Naive B cell (primary cell): Measurements from ENCODE around the gene COL27A1. TPM values are rescaled to one million over a fixed set of nuclear protein-coding genes. Genes with fewer than 3 reads are reported as not detected.
A peak's percentile ranks its signal among the peaks of the same experiment; 100 is the strongest.

Experiments used
- ATAC-seq, 2 donors: fragments of 150-1000 bp; cut with Tn5 transposase; 2 replicates each; pipeline ENCODE4 v1.10.0; 2021; ENCODE audit warnings: low read depth in 2 of 2, mild to moderate bottlenecking in 2 of 2, moderate library complexity in 2 of 2
- DNase-seq: peaks from one replicate; pipeline ENCODE4 v3.0.0; 2022
- H3K27ac Mint-ChIP-seq, 6 donors: one replicate each; pipeline ENCODE4 v1.8.0; 2020 to 2022; ENCODE audit warnings: mild to moderate bottlenecking in 6 of 6, mixed read lengths in 6 of 6, moderate library complexity in 5 of 6, inconsistent platforms in 2 of 6
- H3K27me3 Mint-ChIP-seq, 3 donors: one replicate each; pipeline ENCODE4 v1.8.0; 2021 to 2022; ENCODE audit warnings: mixed read lengths in 3 of 3, mild to moderate bottlenecking in 1 of 3
- H3K36me3 Mint-ChIP-seq, 2 donors: one replicate each; pipeline ENCODE4 v1.8.0; 2020 to 2022; ENCODE audit warnings: mixed read lengths in 2 of 2, inconsistent platforms in 1 of 2, mild to moderate bottlenecking in 1 of 2
- H3K4me1 Mint-ChIP-seq, 3 donors: one replicate each; pipeline ENCODE4 v1.8.0; 2020 to 2022; ENCODE audit warnings: mixed read lengths in 3 of 3, inconsistent platforms in 1 of 3, mild to moderate bottlenecking in 1 of 3, moderate library complexity in 1 of 3
- H3K4me3 Mint-ChIP-seq, 8 donors: one replicate each; pipeline ENCODE4 v1.8.0; 2020 to 2022; ENCODE audit warnings: mild to moderate bottlenecking in 8 of 8, mixed read lengths in 8 of 8, moderate library complexity in 8 of 8, inconsistent platforms in 2 of 8
- H3K9me3 Mint-ChIP-seq, 7 donors: one replicate each; pipeline ENCODE4 v1.8.0; 2020 to 2022; ENCODE audit warnings: mixed read lengths in 7 of 7, mild to moderate bottlenecking in 5 of 7, inconsistent platforms in 2 of 7, moderate library complexity in 1 of 7
- polyA plus RNA-seq, 6 donors: library from polyadenylated mRNA; unstranded; fragments of 300-500 nt; fragmentation: Illumina TruSeq; gene quantifications; one replicate each; pipeline ENCODE4 v1.2.3, GENCODE V29; 2021; ENCODE audit warnings: low read depth in 6 of 6

The COL27A1 gene
- polyA plus RNA-seq, 6 donors from 2014 or later = 0.04 TPM; not detected in 5

GRCh38 chr9:114141553-114142402 lies 13.6 kb upstream of the COL27A1 start:
- DNase-seq (no peak), ATAC-seq (no peak)
- H3K4me1 Mint-ChIP-seq = no peaks in the 10 kb centered on the region
- peaks cover 22 to 48% (median 48%) of the 10 kb centered on the region in 3 donors for H3K27me3 Mint-ChIP-seq
- H3K36me3 Mint-ChIP-seq = no peaks in the 10 kb centered on the region
- H3K9me3 Mint-ChIP-seq = no peaks in the 10 kb centered on the region
- no peak overlapping the region for H3K4me3 Mint-ChIP-seq
- H3K27ac Mint-ChIP-seq = no peak overlapping the region

- no peak for ATAC-seq
- H3K9me3 Mint-ChIP-seq = peaks cover 0 to 1% (median 0%) of the 10 kb centered on the region in 7 donors
Observed at GRCh38 chr9:114143234-114143633, 12.1 kb upstream of the COL27A1 start.

GRCh38 chr9:114146735-114147134 lies 8.6 kb upstream of the COL27A1 start:
- Mint-ChIP-seq H3K36me3 (no peaks in the 10 kb centered on the region), H3K4me1 (no peaks in the 10 kb centered on the region), H3K27me3 (peaks cover 36 to 61% (median 56%) of the 10 kb centered on the region in 3 donors), H3K9me3 (peaks cover 0 to 1% (median 0%) of the 10 kb centered on the region in 7 donors), H3K4me3 (no peak overlapping the region), H3K27ac (no peak overlapping the region)
- no peak for ATAC-seq
- DNase-seq = no peak

More at GRCh38 chr9:114143234-114143633, 12.1 kb upstream of the COL27A1 start:
- Mint-ChIP-seq H3K27me3 (peaks cover 26 to 41% (median 40%) of the 10 kb centered on the region in 3 donors), H3K4me3 (no peak overlapping the region), H3K36me3 (no peaks in the 10 kb centered on the region), H3K4me1 (no peaks in the 10 kb centered on the region), H3K27ac (no peak overlapping the region)
- DNase-seq = no peak

GRCh38 chr9:114149181-114149580 lies 6.2 kb upstream of the COL27A1 start:
- ATAC-seq (no peak), DNase-seq (no peak)
- Mint-ChIP-seq H3K9me3 (peaks cover 0 to 1% (median 0%) of the 10 kb centered on the region in 7 donors), H3K27me3 (peaks cover 41 to 60% (median 56%) of the 10 kb centered on the region in 3 donors), H3K27ac (no peak overlapping the region), H3K4me1 (peaks cover 2 to 4% (median 2%) of the 10 kb centered on the region in 3 donors), H3K4me3 (no peak overlapping the region), H3K36me3 (no peaks in the 10 kb centered on the region)

GRCh38 chr9:114149765-114150340 lies 5.5 kb upstream of the COL27A1 start:
- H3K9me3 Mint-ChIP-seq = peaks cover 0 to 1% (median 0%) of the 10 kb centered on the region in 7 donors
- DNase-seq (no peak), ATAC-seq (no peak)
- H3K27me3 Mint-ChIP-seq = peaks cover 48 to 67% (median 63%) of the 10 kb centered on the region in 3 donors
- H3K36me3 Mint-ChIP-seq = no peaks in the 10 kb centered on the region
- peaks cover 9 to 11% (median 9%) of the 10 kb centered on the region in 3 donors for H3K4me1 Mint-ChIP-seq
- H3K4me3 Mint-ChIP-seq = no peak overlapping the region
- no peak overlapping the region for H3K27ac Mint-ChIP-seq

- no peak for ATAC-seq
- peaks cover 13 to 15% (median 15%) of the 10 kb centered on the region in 3 donors for H3K4me1 Mint-ChIP-seq
- H3K36me3 Mint-ChIP-seq = no peaks in the 10 kb centered on the region
- no peak overlapping the region for H3K4me3 Mint-ChIP-seq
- peaks cover 0 to 1% (median 0%) of the 10 kb centered on the region in 7 donors for H3K9me3 Mint-ChIP-seq
- H3K27me3 Mint-ChIP-seq = peaks cover 49 to 72% (median 69%) of the 10 kb centered on the region in 3 donors
- DNase-seq = no peak
- no peak overlapping the region for H3K27ac Mint-ChIP-seq
Observed at GRCh38 chr9:114150608-114151007, 4.7 kb upstream of the COL27A1 start.

GRCh38 chr9:114151426-114151956 lies 3.8 kb upstream of the COL27A1 start:
- Mint-ChIP-seq H3K27me3 (peaks cover 53 to 74% (median 69%) of the 10 kb centered on the region in 3 donors), H3K9me3 (peaks cover 0 to 1% (median 0%) of the 10 kb centered on the region in 7 donors), H3K4me3 (no peak overlapping the region), H3K27ac (no peak overlapping the region), H3K4me1 (peaks cover 16 to 19% (median 18%) of the 10 kb centered on the region in 3 donors), H3K36me3 (no peaks in the 10 kb centered on the region)
- no peak for DNase-seq
- ATAC-seq = no peak

- peak overlapping the region in 7 of 8 donors; percentile 63 to 86 (median 82) for H3K4me3 Mint-ChIP-seq
- H3K4me1 Mint-ChIP-seq = peaks cover 24 to 27% (median 24%) of the 10 kb centered on the region in 3 donors
- no peaks in the 10 kb centered on the region for H3K36me3 Mint-ChIP-seq
- no peak for DNase-seq
- H3K27me3 Mint-ChIP-seq = peaks cover 55 to 81% (median 75%) of the 10 kb centered on the region in 3 donors
- peak overlapping the region in 1 of 6 donors; percentile 12 for H3K27ac Mint-ChIP-seq
- ATAC-seq = no peak
- peaks cover 0 to 3% (median 0%) of the 10 kb centered on the region in 7 donors for H3K9me3 Mint-ChIP-seq
Observed at GRCh38 chr9:114153761-114154599, 1.4 kb upstream of the COL27A1 start.

GRCh38 chr9:114154600-114155102 lies 686 bp upstream of the COL27A1 start:
- Mint-ChIP-seq H3K27ac (peak overlapping the region in 3 of 6 donors; percentile 7 to 67 (median 12)), H3K9me3 (peaks cover 0 to 3% (median 0%) of the 10 kb centered on the region in 7 donors), H3K4me1 (peaks cover 24 to 27% (median 24%) of the 10 kb centered on the region in 3 donors), H3K4me3 (peak overlapping the region; percentile 63 to 89 (median 84)), H3K27me3 (peaks cover 54 to 85% (median 78%) of the 10 kb centered on the region in 3 donors), H3K36me3 (no peaks in the 10 kb centered on the region)
- ATAC-seq (no peak), DNase-seq (no peak)

GRCh38 chr9:114155995-114156656 lies 789 bp downstream of the COL27A1 start:
- Mint-ChIP-seq H3K27me3 (peaks cover 40 to 78% (median 69%) of the 10 kb centered on the region in 3 donors), H3K4me3 (peak overlapping the region; percentile 82 to 95 (median 92)), H3K4me1 (peaks cover 24 to 27% (median 24%) of the 10 kb centered on the region in 3 donors), H3K9me3 (peaks cover 0 to 3% (median 0%) of the 10 kb centered on the region in 7 donors), H3K36me3 (no peaks in the 10 kb centered on the region), H3K27ac (peak overlapping the region; percentile 11 to 89 (median 48))
- ATAC-seq (peak; percentile 20 to 30), DNase-seq (no peak)

- Mint-ChIP-seq H3K27ac (peak overlapping the region in 4 of 6 donors; percentile 12 to 65 (median 52)), H3K4me3 (peak overlapping the region; percentile 82 to 95 (median 92)), H3K27me3 (peaks cover 38 to 72% (median 62%) of the 10 kb centered on the region in 3 donors)
Observed at GRCh38 chr9:114156657-114157421, 1.5 kb downstream of the COL27A1 start.

More at GRCh38 chr9:114156657-114157421, 1.5 kb downstream of the COL27A1 start:
- Mint-ChIP-seq H3K36me3 (no peaks in the 10 kb centered on the region), H3K4me1 (peaks cover 24 to 27% (median 24%) of the 10 kb centered on the region in 3 donors), H3K9me3 (peaks cover 0 to 3% (median 0%) of the 10 kb centered on the region in 7 donors)
- DNase-seq (no peak), ATAC-seq (no peak)
